ENCODE data around the gene PDE4A.
"Not testable (repeated sequence)": the region's sequence is repeated elsewhere in the genome, so short reads cannot be mapped to it uniquely, and the experiment has no call there.

The PDE4A gene

DNA sequence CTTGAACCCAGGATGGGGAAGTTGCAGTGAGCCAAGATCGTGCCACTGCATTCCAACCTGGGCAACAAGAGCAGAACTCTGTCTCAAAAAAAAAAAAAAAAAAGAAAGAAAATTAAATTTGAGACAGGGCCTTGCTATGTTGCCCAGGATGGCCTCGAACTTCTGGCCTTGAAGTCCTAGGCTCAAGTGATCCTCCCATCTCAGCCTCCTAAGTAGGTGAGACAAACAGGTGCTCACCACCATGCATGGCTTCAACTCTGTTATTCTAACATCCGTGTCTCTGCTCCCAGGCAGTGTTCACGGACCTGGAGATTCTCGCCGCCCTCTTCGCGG is 40.3 kb downstream of the PDE4A start:
- in situ Hi-C loops (cut with MboI; ENCODE audit: low sequenced_read_pairs) = no loop called here

DNA sequence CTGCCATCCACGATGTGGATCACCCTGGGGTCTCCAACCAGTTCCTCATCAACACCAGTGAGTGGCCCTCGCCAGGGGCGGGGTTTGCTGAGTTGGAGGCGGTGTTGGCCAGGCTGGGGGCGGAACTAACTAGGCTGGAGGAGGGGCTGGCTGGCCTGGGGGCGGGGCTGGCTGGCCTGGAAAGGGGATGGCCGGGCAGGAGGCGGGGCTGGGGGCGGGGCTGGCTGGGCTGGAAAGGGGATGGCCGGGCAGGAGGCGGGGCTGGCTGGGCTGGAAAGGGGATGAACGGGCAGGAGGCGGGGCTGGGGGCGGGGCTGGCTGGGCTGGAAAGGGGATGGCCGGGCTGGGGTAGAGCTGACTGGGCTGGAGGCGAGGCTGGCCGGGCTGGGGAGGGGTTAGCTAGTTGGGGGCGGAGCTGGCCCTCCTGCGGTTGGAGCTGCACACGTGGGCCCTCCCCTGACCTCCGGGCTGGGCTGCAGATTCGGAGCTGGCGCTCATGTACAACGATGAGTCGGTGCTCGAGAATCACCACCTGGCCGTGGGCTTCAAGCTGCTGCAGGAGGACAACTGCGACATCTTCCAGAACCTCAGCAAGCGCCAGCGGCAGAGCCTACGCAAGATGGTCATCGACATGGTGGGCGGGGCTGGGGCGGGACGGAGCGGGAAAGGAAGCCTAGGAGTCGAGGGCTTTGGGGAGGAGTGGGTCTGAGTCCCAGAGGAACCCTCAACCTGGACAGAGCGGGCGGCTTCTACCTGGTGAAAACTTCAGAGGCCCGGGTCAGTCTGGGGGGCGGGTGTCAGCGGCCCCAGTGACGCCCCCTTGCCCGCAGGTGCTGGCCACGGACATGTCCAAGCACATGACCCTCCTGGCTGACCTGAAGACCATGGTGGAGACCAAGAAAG is 41.0 kb downstream of the PDE4A start:
- in situ Hi-C loops (cut with MboI; ENCODE audit: low sequenced_read_pairs) = no loop called here

DNA sequence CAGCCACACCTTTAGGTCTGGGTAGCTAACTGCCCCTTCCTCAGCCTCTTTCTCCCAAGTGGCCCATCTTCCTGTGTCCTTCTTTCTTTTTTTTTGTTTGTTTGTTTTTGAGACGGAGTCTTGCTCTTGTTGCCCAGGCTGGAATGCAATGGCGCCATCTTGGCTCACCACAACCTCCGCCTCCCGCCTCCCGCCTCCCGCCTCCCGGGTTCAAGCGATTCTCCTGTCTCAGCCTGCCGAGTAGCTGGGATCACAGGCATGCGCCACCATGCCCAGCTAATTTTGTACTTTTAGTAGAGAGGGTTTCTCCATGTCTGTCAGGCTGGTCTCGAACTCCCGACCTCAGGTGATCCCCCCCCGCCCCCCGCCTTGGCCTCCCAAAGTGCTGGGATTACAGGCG is 41.7 kb downstream of the PDE4A start:
- in situ Hi-C loops (cut with MboI; ENCODE audit: low sequenced_read_pairs) = not testable (repeated sequence)

DNA sequence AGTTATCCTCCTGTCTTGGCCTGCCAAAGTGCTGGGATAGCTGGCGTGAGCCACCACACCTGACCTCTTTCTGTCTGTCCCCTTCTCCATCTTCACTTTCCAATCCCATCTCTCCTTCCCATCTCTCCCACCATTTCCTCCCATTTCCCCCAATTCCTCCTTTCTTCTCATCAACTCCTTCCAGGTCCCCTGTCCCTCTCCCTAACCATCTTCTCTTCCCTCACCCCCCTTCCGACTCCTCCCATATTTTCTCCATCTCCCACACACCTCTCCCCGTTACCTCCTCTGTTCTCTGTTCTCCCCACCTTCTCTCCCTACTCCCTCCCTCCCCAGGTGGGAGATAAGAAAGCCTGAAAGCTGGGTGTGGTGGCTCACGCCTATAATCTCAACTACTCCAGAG is 42.2 kb downstream of the PDE4A start:
- in situ Hi-C loops (cut with MboI; ENCODE audit: low sequenced_read_pairs) = no loop called here

DNA sequence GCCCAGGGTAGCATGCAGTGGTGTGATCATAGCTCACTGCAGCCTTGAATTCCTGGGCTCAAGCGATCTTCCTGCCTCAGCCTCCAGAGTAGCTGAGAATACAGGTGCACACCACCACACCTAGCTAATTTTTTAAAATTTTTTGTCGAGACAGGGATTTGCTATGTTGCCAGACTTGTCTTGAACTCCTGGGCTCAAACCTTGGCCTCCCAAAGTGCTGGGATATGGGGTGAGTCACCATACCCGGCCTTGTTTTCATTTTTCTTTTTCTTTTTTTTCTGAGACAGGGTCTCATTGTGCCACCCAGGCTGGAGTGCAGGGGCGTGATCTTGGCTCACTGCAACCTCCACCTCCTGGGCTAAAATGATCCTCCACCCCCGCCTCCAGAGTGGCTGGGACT is 44.1 kb downstream of the PDE4A start:
- in situ Hi-C loops (cut with MboI; ENCODE audit: low sequenced_read_pairs) = no loop called here

DNA sequence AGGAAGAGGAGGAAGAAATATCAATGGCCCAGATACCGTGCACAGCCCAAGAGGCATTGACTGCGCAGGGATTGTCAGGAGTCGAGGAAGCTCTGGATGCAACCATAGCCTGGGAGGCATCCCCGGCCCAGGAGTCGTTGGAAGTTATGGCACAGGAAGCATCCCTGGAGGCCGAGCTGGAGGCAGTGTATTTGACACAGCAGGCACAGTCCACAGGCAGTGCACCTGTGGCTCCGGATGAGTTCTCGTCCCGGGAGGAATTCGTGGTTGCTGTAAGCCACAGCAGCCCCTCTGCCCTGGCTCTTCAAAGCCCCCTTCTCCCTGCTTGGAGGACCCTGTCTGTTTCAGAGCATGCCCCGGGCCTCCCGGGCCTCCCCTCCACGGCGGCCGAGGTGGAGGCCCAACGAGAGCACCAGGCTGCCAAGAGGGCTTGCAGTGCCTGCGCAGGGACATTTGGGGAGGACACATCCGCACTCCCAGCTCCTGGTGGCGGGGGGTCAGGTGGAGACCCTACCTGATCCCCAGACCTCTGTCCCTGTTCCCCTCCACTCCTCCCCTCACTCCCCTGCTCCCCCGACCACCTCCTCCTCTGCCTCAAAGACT is 46.9 kb downstream of the PDE4A start:
- in situ Hi-C loops (cut with MboI; ENCODE audit: low sequenced_read_pairs) = no loop called here

DNA sequence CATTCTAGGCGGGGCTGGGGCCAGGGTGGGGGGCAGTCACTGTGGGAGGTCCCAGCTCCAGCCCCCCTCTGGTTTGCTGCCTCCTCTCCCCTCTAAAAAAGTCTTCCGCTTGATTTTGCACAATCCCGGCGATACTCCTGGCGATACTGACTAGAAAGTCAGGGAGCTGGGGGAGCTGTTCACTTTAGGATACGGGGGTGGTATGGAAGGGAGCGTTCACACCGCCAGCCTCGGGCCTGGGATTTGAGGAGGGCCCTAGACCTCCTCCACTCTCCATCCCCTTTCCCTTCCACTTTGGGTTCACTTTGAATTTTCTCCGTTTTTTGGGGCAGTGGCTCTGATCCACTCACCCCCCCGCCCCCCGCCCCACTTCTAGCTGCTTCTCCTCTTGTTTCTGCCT is 47.8 kb downstream of the PDE4A start:
- in situ Hi-C loops (cut with MboI; ENCODE audit: low sequenced_read_pairs) = no loop called here

DNA sequence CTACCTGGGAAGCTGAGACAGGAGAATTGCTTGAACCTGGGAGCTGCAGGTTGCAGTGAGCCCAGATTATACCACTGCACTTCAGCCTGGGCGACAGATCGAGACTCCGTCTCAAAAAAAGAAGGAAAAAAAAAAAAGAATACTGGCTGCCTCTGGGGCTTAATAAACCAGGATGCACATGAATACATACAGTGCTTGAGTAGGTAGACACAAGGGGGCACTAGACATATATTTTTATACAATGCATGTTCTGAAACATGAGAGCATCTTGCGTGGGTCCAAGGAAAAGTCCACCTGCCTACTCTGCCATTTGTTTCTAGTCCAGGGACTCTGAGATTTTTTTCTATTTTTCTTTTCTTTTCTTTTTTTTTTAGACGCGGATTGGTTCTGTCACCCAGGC is 51.6 kb downstream of the PDE4A start:
- in situ Hi-C loops (cut with MboI; ENCODE audit: low sequenced_read_pairs) = no loop called here

DNA sequence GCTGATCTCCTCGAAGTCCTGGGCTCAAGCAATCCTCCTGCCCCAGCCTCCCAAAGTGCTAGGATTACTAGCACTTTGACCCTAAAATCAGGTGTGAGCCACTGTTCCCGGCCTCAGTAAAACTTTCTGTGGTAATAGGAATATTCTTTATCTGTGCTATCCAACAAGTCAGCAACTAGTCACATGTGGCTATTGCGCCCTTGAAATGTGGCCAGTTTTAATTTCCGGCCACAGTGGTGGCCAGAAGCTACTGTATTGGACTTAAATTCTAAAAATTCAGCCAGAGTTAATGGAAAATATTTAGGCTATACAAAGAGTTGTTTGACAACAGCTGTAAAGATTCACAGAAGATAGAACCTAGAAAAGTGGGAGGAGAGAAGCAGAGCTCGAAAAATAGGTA is 52.9 kb downstream of the PDE4A start:
- in situ Hi-C loops (cut with MboI; ENCODE audit: low sequenced_read_pairs) = no loop called here

DNA sequence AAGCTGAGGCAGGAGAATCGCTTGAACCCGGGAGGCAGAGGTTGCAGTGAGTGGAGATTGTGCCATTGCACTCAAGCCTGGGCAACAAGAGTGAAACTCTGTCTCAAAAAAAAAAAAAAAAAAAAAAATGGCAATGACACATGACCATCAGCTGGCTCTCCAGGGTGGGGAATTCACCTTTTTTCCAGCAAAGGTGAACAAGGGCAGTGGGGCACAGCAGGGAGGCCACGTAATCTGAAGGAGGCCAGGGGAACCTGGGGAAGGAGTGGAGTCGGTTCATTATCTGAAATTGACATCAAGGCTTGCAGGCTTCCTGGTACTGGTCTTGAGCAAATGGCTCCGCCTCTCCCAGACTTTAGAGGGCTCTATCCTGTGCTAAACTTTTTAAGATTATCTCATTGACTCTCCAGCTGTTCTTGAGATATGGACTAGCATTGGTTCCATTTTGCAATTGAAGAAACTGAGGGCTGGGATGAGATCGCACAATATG is 54.7 kb downstream of the PDE4A start:
- in situ Hi-C loops (cut with MboI; ENCODE audit: low sequenced_read_pairs) = no loop called here

DNA sequence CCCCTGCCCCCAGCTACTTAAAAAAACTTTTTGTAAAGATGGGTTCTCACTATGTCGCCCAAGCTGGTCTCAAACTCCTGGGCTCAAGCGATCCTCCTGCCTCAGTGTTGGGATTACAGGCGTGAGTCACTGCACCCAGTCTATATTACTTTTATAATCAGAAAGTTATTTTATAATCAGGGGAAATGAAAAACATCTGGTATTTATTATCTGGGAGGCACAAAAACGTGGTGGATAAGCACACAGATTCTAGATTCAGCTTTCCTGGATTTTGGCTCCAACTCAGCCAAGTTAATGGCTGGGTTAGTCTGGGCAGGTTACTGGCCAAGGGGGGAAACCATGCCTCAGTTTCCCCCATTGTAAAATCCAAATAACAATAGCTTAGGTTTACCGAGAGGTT is 58.1 kb downstream of the PDE4A start:
- in situ Hi-C loops (cut with MboI; ENCODE audit: low sequenced_read_pairs) = no loop called here

DNA sequence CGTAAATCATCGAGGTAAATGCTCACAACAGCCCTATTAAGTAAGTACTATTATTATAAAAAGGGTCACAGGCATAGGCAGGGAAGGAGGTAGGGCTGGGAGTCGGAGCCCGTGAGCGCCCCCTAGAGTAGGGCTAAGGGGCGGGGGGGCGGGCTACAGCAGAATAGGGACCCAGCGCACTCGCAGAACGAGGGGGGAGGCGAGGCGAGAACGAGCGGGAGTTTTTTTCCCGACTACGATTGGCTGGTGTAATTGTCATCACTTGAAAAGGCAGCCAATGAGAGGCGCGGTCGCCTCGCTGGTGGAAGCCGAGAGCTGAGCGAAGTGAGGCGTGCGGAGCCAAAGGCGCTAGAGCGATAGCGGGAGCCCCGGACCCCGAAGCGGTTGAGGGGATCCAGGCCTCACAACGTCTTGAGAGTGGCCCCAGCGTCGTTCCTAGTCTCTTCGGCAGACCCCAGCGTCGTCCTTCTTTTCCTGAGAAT is 58.6 kb downstream of the PDE4A start:
- in situ Hi-C loops (cut with MboI; ENCODE audit: low sequenced_read_pairs) = no loop called here

DNA sequence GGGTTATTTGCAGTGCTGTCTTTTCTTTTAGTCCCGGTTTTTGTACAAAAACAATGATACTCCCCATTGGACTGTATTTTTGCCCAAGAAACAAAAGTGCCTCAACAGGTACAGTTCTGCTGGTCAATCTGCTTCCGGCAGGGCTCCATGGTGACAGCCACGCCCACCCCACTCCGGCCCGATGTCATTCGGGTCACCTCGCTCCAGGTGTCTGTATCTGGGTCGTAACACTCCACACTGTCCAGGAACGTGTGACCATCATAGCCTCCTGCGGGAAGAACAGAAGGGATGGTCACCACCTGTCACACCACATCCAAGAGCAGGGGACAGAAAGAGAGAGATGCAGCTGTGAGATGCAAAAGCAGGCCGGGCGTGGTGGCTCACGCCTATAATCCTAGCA is 66.2 kb downstream of the PDE4A start:
- in situ Hi-C loops (cut with MboI; ENCODE audit: low sequenced_read_pairs) = loop anchor here (10.0 kb wide), 1 partner anchor 208 kb away; no protein-coding TSS in a partner anchor

DNA sequence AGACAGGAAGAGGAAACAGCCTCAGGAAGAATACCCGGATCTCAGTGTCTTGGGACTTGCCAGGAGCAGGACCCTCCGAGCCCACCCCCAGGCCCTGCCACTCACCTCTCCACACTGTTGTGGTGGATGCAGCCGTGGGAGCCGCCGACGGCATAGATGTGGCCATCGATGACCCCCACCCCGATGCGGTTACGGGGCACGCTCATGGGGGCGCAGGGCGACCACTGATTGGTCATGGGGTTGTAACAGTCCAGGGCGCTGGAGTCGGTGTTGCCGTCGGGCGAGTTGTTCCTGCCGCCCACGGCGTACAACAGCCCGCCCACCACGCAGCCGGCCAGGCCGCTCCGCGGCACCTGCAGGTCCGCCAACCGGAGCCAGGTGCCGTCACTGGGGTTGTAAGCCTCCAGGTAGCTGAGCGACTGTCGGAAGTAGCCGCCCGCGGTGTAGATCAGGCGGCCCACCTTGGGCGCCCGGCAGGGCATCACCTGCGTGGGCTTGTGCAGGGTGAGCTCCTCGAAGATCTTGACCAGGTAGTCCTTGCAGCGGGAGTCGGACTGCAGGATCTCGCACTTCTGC is 71.2 kb downstream of the PDE4A start:
- in situ Hi-C loops (cut with MboI; ENCODE audit: low sequenced_read_pairs) = no loop called here

DNA sequence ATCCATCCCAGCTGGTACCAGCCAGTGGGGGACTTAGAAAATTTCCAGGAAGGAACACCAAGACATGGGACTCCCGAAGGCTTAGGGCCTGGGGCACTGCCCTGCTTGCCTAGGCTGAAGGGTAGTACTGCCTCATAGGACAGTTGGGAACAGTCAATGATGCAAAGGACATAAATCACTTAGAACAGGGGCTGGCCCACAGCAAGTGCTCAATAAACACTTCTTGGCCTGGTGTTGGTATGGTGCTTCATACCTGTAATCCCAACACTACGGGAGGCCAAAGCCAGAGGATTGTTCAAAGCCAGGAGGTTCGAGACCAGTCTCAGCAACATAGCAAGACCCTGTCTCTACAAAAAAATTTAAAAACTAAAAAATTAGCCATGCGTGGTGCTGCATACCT is 77.0 kb downstream of the PDE4A start:
- in situ Hi-C loops (cut with MboI; ENCODE audit: low sequenced_read_pairs) = no loop called here

DNA sequence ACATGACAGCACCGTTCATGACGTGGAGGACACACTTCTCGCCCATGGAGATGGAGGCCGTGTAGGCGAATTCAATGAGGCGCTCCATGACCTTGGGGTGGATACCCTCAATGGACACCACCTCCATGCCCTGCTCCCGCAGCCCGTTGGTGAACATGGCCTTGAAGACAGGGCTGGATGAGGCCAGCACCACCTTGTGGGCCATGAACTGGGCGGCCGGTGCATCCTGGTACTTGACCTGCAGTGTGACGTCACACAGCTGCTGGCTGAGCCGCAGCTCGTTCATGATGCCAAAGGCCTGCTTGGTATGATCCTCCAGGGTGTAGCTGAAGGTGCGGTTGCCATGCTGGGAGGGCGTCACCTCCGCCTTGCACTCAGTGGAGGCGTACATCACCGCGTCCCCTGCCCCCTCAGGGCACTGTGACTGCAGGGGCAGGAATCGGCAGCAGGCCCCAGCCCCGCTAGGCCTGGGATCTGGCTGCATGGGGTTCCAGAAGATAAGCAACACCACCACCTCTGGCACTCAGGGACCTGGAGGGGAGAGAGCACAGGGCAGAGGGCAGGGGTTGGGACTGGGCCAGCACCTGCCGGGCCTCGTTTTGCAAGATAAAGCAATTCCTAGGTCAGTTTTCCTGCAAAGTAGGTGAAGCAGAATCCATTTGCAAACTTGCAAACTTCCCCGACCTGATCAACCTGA is 79.4 kb downstream of the PDE4A start:
- in situ Hi-C loops (cut with MboI; ENCODE audit: low sequenced_read_pairs) = no loop called here

DNA sequence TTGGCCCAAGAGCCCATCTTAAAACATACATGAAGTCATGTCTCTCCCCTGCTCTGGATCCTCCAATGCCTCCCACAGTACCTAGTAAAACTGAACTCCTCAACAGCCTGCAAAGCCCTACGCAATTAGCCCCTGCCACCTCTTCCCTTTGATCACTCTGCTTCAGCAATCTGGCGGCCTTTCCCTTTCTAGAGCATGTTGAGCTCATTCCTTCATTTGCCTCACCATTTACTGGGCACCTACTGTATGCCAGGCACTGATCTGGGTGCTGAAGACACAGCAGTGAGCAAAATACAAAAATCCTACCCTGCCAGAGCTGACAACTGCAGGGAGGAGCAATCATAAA is 79.9 kb downstream of the PDE4A start:
- in situ Hi-C loops (cut with MboI; ENCODE audit: low sequenced_read_pairs) = no loop called here

DNA sequence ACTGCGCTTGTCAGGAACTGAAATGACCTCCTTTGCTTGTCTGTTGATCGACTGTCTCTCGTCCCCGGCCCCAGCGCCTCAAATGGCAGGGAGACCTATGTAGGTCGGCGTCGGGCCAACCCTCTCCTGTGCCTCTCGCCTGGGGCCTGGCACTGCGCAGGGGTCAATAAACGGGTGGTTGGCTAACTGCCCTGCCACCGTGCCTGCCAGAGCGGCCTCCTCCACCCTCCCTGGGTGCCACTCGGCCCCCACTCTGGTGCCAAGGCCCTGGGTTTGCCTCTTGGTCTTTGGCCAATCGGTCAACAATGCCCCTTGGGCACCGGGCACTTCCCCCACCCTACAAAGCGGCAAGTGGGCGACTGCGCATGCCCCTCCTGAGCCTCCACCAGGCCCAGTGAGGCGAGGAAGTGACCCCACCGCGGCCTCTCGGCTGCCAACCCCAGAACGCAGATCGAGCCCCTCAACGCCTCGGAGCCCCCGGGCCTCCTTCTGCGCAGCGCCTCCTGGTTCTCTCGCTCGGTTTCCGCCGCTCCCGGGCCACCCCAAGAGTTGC is 81.7 kb downstream of the PDE4A start:
- in situ Hi-C loops (cut with MboI; ENCODE audit: low sequenced_read_pairs) = no loop called here

DNA sequence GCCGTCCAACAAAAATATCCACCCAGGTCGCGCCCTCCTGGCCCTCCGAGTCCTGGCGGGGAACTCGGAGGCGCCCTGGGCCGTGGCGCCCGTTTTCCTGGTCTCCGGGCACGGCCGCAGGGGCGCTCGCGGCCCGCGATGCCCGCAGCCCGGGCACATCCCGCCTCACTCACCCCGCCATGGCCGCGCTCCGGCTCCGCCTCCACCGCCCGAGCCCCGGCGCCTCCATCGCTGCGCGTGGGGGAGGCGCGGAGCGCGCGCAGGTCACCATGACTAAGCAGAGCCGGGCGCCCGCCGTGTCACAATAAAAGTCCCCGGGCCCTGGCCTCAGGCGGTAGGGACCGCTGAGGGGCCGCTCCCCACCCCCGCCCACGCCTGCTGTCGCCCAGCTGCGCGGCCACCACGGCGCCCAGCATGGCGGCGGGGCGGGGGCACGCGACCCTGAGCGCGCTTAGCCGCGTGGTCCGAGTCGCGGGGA is 82.2 kb downstream of the PDE4A start:
- in situ Hi-C loops (cut with MboI; ENCODE audit: low sequenced_read_pairs) = no loop called here

DNA sequence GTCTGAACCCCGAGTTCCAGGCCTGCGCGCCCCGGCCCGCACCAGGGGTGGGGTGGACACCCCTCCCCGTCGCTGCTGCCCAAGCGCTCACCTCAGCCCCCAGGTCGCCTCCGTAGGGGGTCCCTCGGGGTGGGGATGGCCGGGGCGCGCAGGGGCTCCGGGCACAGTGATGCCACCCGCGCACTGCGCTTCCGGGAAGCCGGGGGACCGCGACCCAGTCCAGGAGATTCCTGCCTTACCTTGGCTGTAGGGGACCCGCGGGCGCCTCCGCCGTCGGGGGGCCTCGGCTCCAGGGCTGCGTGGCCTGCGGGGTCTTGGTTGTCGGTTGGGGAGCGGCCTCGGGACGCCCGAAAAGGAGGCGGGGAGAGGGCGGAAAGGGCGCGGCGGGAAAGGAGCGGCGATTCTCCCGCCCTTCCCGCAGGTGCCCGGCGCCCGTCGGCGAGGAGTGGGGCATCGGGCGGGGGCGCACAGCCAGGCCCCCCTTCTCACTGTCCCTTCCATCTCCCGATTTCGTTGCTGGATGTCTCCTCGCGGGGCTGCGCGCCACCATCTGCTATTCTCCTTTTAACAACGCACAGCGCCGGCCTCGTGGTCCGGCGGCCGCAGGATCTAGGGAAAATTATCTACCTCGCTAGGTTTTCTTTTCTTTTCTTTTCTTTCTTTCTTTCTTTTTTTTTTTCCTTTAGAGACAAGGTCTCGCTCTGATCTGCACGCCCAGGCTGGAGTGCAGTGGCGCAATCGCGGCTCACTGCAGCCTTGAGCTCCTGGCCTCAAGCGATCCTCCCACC is 82.9 kb downstream of the PDE4A start, which contains the start of gene KEAP1:
KEAP1 (minus strand) TSS at position 355 of the 788 bp plus-strand sequence. CDS start 3,323 bp downstream, outside the sequence.
- in situ Hi-C loops (cut with MboI; ENCODE audit: low sequenced_read_pairs) = no loop called here

All from HL-60/S4 (cell line).